H1 (cell line): Measurements from ENCODE around the gene CCNK. TPM values are rescaled to one million over a fixed set of nuclear protein-coding genes. Genes with fewer than 3 reads are reported as not detected.

ENCODE experiments used
- CTCF ChIA-PET: fragments of 300-600 bp; sonication (Branson Sonifier 250); formaldehyde crosslinking; loops from one replicate; lab custom pipeline; 2021; ENCODE audit not compliant: partially characterized antibody; lab: Charles Lee
- POLR2A ChIA-PET: fragments of 300-600 bp; sonication (Branson Sonifier 250); formaldehyde crosslinking; loops from one replicate; lab custom pipeline; 2021; ENCODE audit warnings: inconsistent platforms; ENCODE audit not compliant: partially characterized antibody; lab: Charles Lee
- DNase-seq, 2 experiments: peaks; one replicate each; pipeline versions ENCODE4 v3.0.0 to v3.0.0-alpha.2; 2010 to 2022; ENCODE audit warnings: low spot score in 2 of 2, low read depth in 1 of 2, mixed read lengths in 1 of 2
- FAIRE-seq: peaks from 2 replicates; lab custom pipeline; 2011; peaks lifted over from hg19 to GRCh38; lab: Jason Lieb, UNC
- H2AFZ ChIP-seq: 2 replicates; pipeline ENCODE4 v1.8.1; 2012; ENCODE audit warnings: low read length, inconsistent platforms
- H2AK5ac ChIP-seq: 2 replicates; pipeline ENCODE4 v1.6.1; 2013; ENCODE audit warnings: low read depth, low read length
- H2BK120ac ChIP-seq: replicated peaks from 2 replicates; pipeline ENCODE3; 2013; ENCODE audit warnings: low read depth, low read length, inconsistent platforms
- H2BK12ac ChIP-seq: 2 replicates; pipeline ENCODE4 v1.6.1; 2013; ENCODE audit warnings: low read depth, low read length
- H2BK15ac ChIP-seq: 2 replicates; pipeline ENCODE4 v1.6.1; 2013; ENCODE audit warnings: low read length
- H2BK20ac ChIP-seq: 2 replicates; pipeline ENCODE4 v1.6.1; 2013; ENCODE audit warnings: low read length
- H2BK5ac ChIP-seq: 2 replicates; pipeline ENCODE4 v1.6.1; 2013; ENCODE audit warnings: low read depth, low read length
- H3K14ac ChIP-seq: 2 replicates; pipeline ENCODE4 v1.6.1; 2013; ENCODE audit warnings: inconsistent platforms; ENCODE audit not compliant: insufficient read length
- H3K18ac ChIP-seq: 2 replicates; pipeline ENCODE4 v1.6.1; 2013; ENCODE audit warnings: low read length; ENCODE audit errors: extremely low read depth
- H3K23ac ChIP-seq: 2 replicates; pipeline ENCODE4 v1.6.1; 2013; ENCODE audit warnings: inconsistent platforms; ENCODE audit not compliant: insufficient read length
- H3K23me2 ChIP-seq: 2 replicates; pipeline ENCODE4 v1.6.1; 2013; ENCODE audit warnings: low read depth, low read length
- H3K27ac ChIP-seq: 2 replicates; pipeline ENCODE4 v1.6.1; 2011; ENCODE audit warnings: low read depth, low read length, inconsistent platforms
- H3K27me3 ChIP-seq, 4 experiments: replicated peaks in 1 of 4; 1 replicate in 1 of 4; 2 replicates in 3 of 4; pipeline versions ENCODE4 v1.6.1 to v1.8.1; 2011 to 2013; ENCODE audit warnings: low read length in 3 of 4, mild to moderate bottlenecking in 3 of 4, inconsistent platforms in 2 of 4, mixed read lengths in 2 of 4, moderate library complexity in 1 of 4; ENCODE audit not compliant: control insufficient read depth in 3 of 4, insufficient read depth in 3 of 4; ENCODE audit errors: extremely low read depth in 1 of 4
- H3K36me3 ChIP-seq, 4 experiments: 2 replicates each; pipeline versions ENCODE4 v1.6.1 to v1.8.1; 2011 to 2013; ENCODE audit warnings: mild to moderate bottlenecking in 4 of 4, low read length in 3 of 4, moderate library complexity in 2 of 4, control low read depth in 1 of 4, inconsistent platforms in 1 of 4; ENCODE audit not compliant: insufficient read depth in 4 of 4, control insufficient read depth in 2 of 4
- H3K4ac ChIP-seq: replicated peaks from 2 replicates; pipeline ENCODE3; 2013; ENCODE audit warnings: low read length, low read depth, mixed read lengths, inconsistent platforms; ENCODE audit not compliant: insufficient read length
- H3K4me1 ChIP-seq, 4 experiments: replicated peaks in 1 of 4; 1 replicate in 1 of 4; 2 replicates in 3 of 4; pipeline versions ENCODE4 v1.6.1 to v1.8.1; 2011 to 2013; ENCODE audit warnings: low read length in 3 of 4, inconsistent platforms in 2 of 4, mixed read lengths in 1 of 4; ENCODE audit not compliant: insufficient read depth in 4 of 4, control insufficient read depth in 3 of 4
- H3K4me2 ChIP-seq, 2 experiments: 2 replicates each; pipeline versions ENCODE4 v1.6.1 to v1.8.1; 2011 to 2013; ENCODE audit warnings: low read depth in 2 of 2, low read length in 2 of 2, control low read depth in 1 of 2, inconsistent platforms in 1 of 2, mild to moderate bottlenecking in 1 of 2; ENCODE audit not compliant: insufficient read depth in 1 of 2
- H3K4me3 ChIP-seq, 4 experiments: fragments of 200-600, 300-600 bp in 1 of 4; sonication (generic), shearing (Covaris generic), sonication (Bioruptor Twin) in 1 of 4; 2 replicates each; pipeline versions ENCODE4 v1.5.1 to v1.8.1; 2011 to 2016; ENCODE audit warnings: low read length in 4 of 4, low read depth in 3 of 4, control low read depth in 2 of 4, inconsistent platforms in 2 of 4, mild to moderate bottlenecking in 2 of 4, mixed read lengths in 1 of 4, moderate library complexity in 1 of 4; ENCODE audit not compliant: insufficient read depth in 2 of 4; ENCODE audit errors: extremely low read depth in 1 of 4
- H3K56ac ChIP-seq: replicated peaks from 2 replicates; pipeline ENCODE3; 2013; ENCODE audit warnings: low read depth, mild to moderate bottlenecking, mixed read lengths, low read length, inconsistent platforms; ENCODE audit not compliant: insufficient read length
- H3K79me1 ChIP-seq: 2 replicates; pipeline ENCODE4 v1.6.1; 2013; ENCODE audit warnings: low read depth, low read length, control low read depth
- H3K79me2 ChIP-seq, 2 experiments: 2 replicates each; pipeline versions ENCODE4 v1.6.1 to v1.8.1; 2012 to 2013; ENCODE audit warnings: low read length in 2 of 2, mild to moderate bottlenecking in 2 of 2, inconsistent platforms in 1 of 2; ENCODE audit not compliant: insufficient read depth in 2 of 2, control insufficient read depth in 1 of 2
- H3K9ac ChIP-seq, 4 experiments: replicated peaks in 1 of 4; 1 replicate in 1 of 4; 2 replicates in 3 of 4; pipeline versions ENCODE4 v1.6.1 to v1.8.1; 2011 to 2013; ENCODE audit warnings: low read depth in 3 of 4, low read length in 3 of 4, control low read depth in 2 of 4, mild to moderate bottlenecking in 2 of 4, moderate library complexity in 2 of 4, inconsistent platforms in 1 of 4; ENCODE audit errors: extremely low read depth in 1 of 4
- H3K9me3 ChIP-seq, 2 experiments: 2 replicates each; pipeline versions ENCODE4 v1.6.1 to v1.8.1; 2012 to 2013; ENCODE audit warnings: mild to moderate bottlenecking in 2 of 2, moderate library complexity in 2 of 2, control low read depth in 1 of 2, inconsistent platforms in 1 of 2, low read depth in 1 of 2, low read length in 1 of 2, mixed read lengths in 1 of 2; ENCODE audit not compliant: insufficient read depth in 2 of 2
- H4K20me1 ChIP-seq, 2 experiments: replicated peaks in 1 of 2; 2 replicates each; pipeline versions ENCODE3 to v1.8.1; 2011 to 2013; ENCODE audit warnings: inconsistent platforms in 2 of 2, low read length in 2 of 2, mild to moderate bottlenecking in 1 of 2; ENCODE audit not compliant: insufficient read depth in 2 of 2, control insufficient read depth in 1 of 2
- H4K5ac ChIP-seq: 2 replicates; pipeline ENCODE4 v1.6.1; 2013; ENCODE audit warnings: low read length, low read depth, mixed read lengths, inconsistent platforms; ENCODE audit not compliant: insufficient read length
- H4K8ac ChIP-seq: 2 replicates; pipeline ENCODE4 v1.8.0; 2013; ENCODE audit warnings: mild to moderate bottlenecking, moderate library complexity, low read length, inconsistent platforms; ENCODE audit not compliant: insufficient read depth; ENCODE audit errors: extremely low read depth
- H4K91ac ChIP-seq: replicated peaks from 2 replicates; pipeline ENCODE3; 2013; ENCODE audit warnings: low read length, mixed read lengths, inconsistent platforms; ENCODE audit not compliant: insufficient read length
- ASH2L ChIP-seq: fragments of 200-600, 300-600 bp; sonication (generic); IDR thresholded peaks from one replicate; pipeline ENCODE4 v1.7.1; 2017; ENCODE audit warnings: low read length
- BACH1 ChIP-seq: IDR thresholded peaks from 2 replicates; pipeline ENCODE4 v1.6.1; 2012; ENCODE audit warnings: low read length, improper control_type of control experiment
- CHD2 ChIP-seq: IDR thresholded peaks from 2 replicates; pipeline ENCODE4 v1.6.1; 2012; ENCODE audit warnings: low read length, improper control_type of control experiment
- EP300 ChIP-seq, 2 experiments: IDR thresholded peaks; 1 replicate in 1 of 2; 2 replicates in 1 of 2; pipeline ENCODE4 v1.6.1; 2011 to 2012; ENCODE audit warnings: low read depth in 2 of 2, low read length in 2 of 2, mild to moderate bottlenecking in 2 of 2, borderline replicate concordance in 1 of 2, inconsistent platforms in 1 of 2, moderate library complexity in 1 of 2
- FOSL1 ChIP-seq: IDR thresholded peaks from 2 replicates; pipeline ENCODE4 v1.6.1; 2011; ENCODE audit warnings: mild to moderate bottlenecking, low read depth, low read length, moderate library complexity; ENCODE audit not compliant: insufficient read depth
- NANOG ChIP-seq: IDR thresholded peaks from 2 replicates; pipeline ENCODE4 v1.6.1; 2011; ENCODE audit warnings: low read length, low read depth, mild to moderate bottlenecking, inconsistent platforms; ENCODE audit not compliant: insufficient read depth, poor library complexity, severe bottlenecking
- RNF2 ChIP-seq: fragments of 200-900, 300-1000 bp; sonication (generic); IDR thresholded peaks from 2 replicates; pipeline ENCODE4 v1.7.1; 2016; ENCODE audit warnings: borderline replicate concordance, low read depth, mild to moderate bottlenecking, antibody characterized with exemption, low read length; ENCODE audit not compliant: poor library complexity, severe bottlenecking; ENCODE audit errors: missing control alignments
- RXRA ChIP-seq: IDR thresholded peaks from 2 replicates; pipeline ENCODE4 v1.6.1; 2011; ENCODE audit warnings: low read depth, mild to moderate bottlenecking, low read length, moderate library complexity; ENCODE audit not compliant: insufficient read depth
- SIRT6 ChIP-seq: IDR thresholded peaks from one replicate; pipeline ENCODE4 v1.7.1; 2012; ENCODE audit warnings: low read length, inconsistent platforms
- SIX5 ChIP-seq: IDR thresholded peaks from 2 replicates; pipeline ENCODE4 v1.6.1; 2011; ENCODE audit warnings: mild to moderate bottlenecking, low read depth, low read length
- TBP ChIP-seq: IDR thresholded peaks from 2 replicates; pipeline ENCODE4 v1.6.1; 2011; ENCODE audit warnings: low read depth, low read length, improper control_type of control experiment
- ZNF274 ChIP-seq: IDR thresholded peaks from 2 replicates; pipeline ENCODE4 v1.7.0; 2012; ENCODE audit warnings: low read length, borderline replicate concordance; ENCODE audit errors: extremely low read depth
- WGBS, 2 experiments: shearing (Covaris generic) in 1 of 2; methylation state at CpG; one replicate each; pipeline versions ENCODE4 v1.1.6 to v1.1.7; 2013 to 2015; ENCODE audit warnings: low lambda C conversion rate in 2 of 2, mixed read lengths in 2 of 2, inconsistent platforms in 1 of 2, low coverage in 1 of 2, missing lambda C conversion rate in 1 of 2; ENCODE audit not compliant: insufficient replicate concordance in 2 of 2, insufficient coverage in 1 of 2, insufficient read length in 1 of 2; ENCODE audit errors: extremely low coverage in 1 of 2, missing lambda C conversion rate in 1 of 2; 5-methylcytosine and 5-hydroxymethylcytosine counted together
- polyA plus RNA-seq, 7 experiments: library from polyadenylated mRNA; depleted of rRNA in 3 of 7; stranded (reverse) in 5 of 7; unstranded in 2 of 7; fragments of >200 nt in 5 of 7; fragments of 200-250 nt in 2 of 7; gene quantifications; 1 replicate in 5 of 7; 2 replicates in 1 of 7; 4 replicates in 1 of 7; pipeline versions ENCODE4 v1.2.1 to v1.2.3, GENCODE V29; 2011 to 2013; ENCODE audit warnings: missing spikeins in 2 of 7, mixed read lengths in 2 of 7
- total RNA-seq: library from RNA; stranded (reverse); fragmentation: NEBNext Ultra II Directional; extraction: Animal tissue kit (Norgen Biotek cat#: 25700); gene quantifications from 2 replicates; pipeline ENCODE4 v1.2.1, GENCODE V29; 2021
- TF ChIP-seq, protein P1 (sequence below): IDR thresholded peaks from 2 replicates; pipeline ENCODE4 v1.6.1; 2011; ENCODE audit warnings: low read depth, mild to moderate bottlenecking, low read length; ENCODE audit not compliant: insufficient read depth

The CCNK gene
- total and polyA plus RNA-seq, 2 of the 8 experiments (the other 6 are each of a cell fraction or from before 2014, with no cell fraction given): 10.7 to 82.7 TPM

GRCh38 chr14:99497894-99498293 lies 16.7 kb downstream of the CCNK start:
- Histone ChIP-seq H3K4me3 (no peak overlapping the region), H2BK12ac (no peak overlapping the region; the same call in 1 of the 2 replicates), H4K20me1 (peaks cover 3 to 7% of the 10 kb centered on the region in 2 experiments), H2BK5ac (no peak overlapping the region), H3K36me3 (peaks cover 26 to 73% (median 45%) of the 10 kb centered on the region in 4 experiments), H4K91ac (no peak overlapping the region), H2AFZ (no peak overlapping the region), H3K79me1 (peaks cover 17% of the 10 kb centered on the region), H3K9me3 (no peaks in the 10 kb centered on the region), H3K27ac (no peak overlapping the region), H3K9ac (no peak overlapping the region), H2BK120ac (no peak overlapping the region), H4K8ac (no peak overlapping the region), H2BK20ac (no peak overlapping the region), H3K27me3 (no peaks in the 10 kb centered on the region), H4K5ac (no peak overlapping the region), H3K79me2 (peaks cover 0 to 11% of the 10 kb centered on the region in 2 experiments; a peak in 2 of 4 replicates), H3K14ac (no peak overlapping the region), H3K23ac (no peak overlapping the region), H3K18ac (no peak overlapping the region), H3K4me1 (peaks cover 0 to 6% (median 2%) of the 10 kb centered on the region in 4 experiments; a peak in 4 of 7 replicates), H3K56ac (no peak overlapping the region), H3K4ac (no peak overlapping the region), H3K23me2 (no peaks in the 10 kb centered on the region), H2AK5ac (no peak overlapping the region), H3K4me2 (no peak overlapping the region), H2BK15ac (no peak overlapping the region)
- WGBS, 2 experiments: 92% methylated on average over 3 of the region's 3 CpGs; no CpG with 5 or more reads in 1 of the 2 experiments
- DNase-seq (no peak), FAIRE-seq (no peak)
- ChIA-PET CTCF (interaction anchor here (1.0 to 1.7 kb wide), 2 partner anchors 103 to 159 kb away, joined by 3 to 4 read pairs; no protein-coding TSS in a partner anchor), POLR2A (interaction anchor here (1.9 kb wide), 1 partner anchor 17 kb away, joined by 4 read pairs; the partner anchor contains the start of genes CCNK and SETD3)
- TF ChIP-seq TBP (no peak), RXRA (no peak), SIX5 (no peak), FOSL1 (no peak), ASH2L (no peak), NANOG (no peak), BACH1 (no peak), CHD2 (no peak), EP300 (IDR thresholded peaks at IDR 0.05; ENCODE audit: borderline replicate concordance in 1 of 2, low read depth in 2 of 2, low read length in 2 of 2) (no peak), RNF2 (no peak), SIRT6 (no peak), ZNF274 (no peak)
- TF ChIP-seq, protein P1, sequence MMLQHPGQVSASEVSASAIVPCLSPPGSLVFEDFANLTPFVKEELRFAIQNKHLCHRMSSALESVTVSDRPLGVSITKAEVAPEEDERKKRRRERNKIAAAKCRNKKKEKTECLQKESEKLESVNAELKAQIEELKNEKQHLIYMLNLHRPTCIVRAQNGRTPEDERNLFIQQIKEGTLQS: no peak
